Activated CD4-positive, alpha-beta T cell treated with anti-CD3 and anti-CD28 coated beads, Interleukin-10, Interleukin-2, amounts not matched to agents 100 ng/mL and 50 ng/mL, durations not matched to agents 16 hours and 8 hours (primary cell): Measurements from ENCODE around the gene GJA4.

Experiments used
- DNase-seq: peaks from one replicate; pipeline ENCODE4 v3.0.0-alpha.2; 2020

The GJA4 gene

DNA sequence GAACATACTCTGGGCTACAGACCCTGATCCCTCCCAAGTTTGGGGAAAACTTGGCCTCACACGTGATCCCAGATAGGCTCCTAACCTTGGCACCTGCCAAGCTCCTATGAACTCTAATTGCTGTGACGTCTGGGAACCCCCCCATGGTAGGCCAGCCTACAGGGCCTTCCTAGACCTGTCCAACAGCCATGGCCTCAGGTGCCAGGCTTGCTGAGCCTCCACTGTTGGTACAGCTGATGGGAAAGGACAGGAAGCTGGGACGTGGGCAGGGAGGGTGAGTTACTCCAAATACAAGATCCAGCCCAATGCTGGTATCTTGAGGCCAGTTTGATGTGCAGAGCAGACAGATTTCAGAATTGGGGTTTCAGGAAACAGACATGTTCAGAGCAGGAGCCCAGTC, 47.6 kb downstream of the GJA4 start:
- no peak for DNase-seq

DNA sequence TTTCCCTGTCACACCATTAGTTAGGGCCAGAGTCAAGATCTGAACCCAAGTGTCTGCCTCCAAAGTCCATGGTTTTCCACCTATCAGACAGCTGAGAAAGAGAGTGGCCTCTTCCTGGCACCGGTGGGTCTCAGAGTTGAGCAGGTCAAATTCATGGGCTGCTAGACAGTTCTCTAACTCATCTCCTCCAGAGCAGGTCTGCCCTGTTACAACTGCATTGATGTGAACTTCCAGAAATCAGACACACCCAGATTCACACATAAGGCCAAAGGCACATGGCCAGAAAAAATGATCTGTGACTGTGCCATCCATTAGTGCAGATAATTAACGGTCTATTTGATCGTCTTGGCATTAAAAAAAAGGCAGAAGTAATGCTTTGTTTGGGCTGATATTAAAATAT, 49.3 kb downstream of the GJA4 start:
- DNase-seq: no peak

DNA sequence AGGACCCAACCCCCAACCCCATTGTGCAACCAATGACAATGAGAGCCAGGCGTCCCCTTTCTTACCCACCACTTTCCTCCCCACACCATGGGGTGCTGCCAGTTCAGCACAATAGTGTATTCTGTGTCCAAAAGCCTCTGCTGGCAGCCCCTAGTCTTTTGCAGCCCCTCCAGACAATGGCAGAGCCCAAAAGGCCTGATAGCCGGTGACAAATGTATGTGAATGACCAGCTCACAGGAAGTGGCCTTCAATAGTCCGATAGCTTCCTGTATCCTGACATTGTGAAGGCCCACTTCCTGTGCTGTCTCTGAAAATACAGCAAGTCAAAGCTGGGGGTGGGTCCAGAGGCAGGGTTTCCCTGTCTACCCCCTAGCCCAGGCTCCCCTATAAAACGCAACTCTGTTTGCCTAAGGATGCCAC, 50.2 kb downstream of the GJA4 start:
- DNase-seq: no peak

- no peak for DNase-seq
Observed at GRCh38 chr1:34843392-34844251, 50.8 kb downstream of the GJA4 start.

DNA sequence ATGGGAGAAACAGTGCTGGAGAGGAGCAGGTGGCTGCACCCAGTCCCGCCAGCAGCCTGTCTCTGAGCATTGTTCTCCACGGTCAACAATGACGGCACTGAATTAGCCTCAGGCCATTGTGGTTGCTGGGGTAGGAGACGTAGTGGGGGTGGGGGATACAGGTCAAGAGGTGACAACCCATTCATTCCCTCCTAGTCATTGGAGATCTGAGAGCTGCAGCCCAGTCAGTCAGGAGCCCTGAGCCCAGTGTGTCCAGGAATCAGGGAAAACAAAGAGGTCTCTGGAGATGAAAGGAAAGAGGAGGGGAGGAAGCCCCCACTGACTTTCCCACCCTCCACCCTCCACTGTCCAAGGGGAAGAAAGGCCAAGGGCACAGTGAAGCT, 51.4 kb downstream of the GJA4 start:
- no peak for DNase-seq
